ENCODE results near the gene CDCP2.
"Not testable (repeated sequence)": the region's sequence is repeated elsewhere in the genome, so short reads cannot be mapped to it uniquely, and the experiment has no call there.

The CDCP2 gene

GRCh38 chr1:54117815-54118563 is 34.8 kb downstream of the CDCP2 start:
- in situ Hi-C loops (cut with HindIII; ENCODE audit: low sequenced_read_pairs), result no loop called here

GRCh38 chr1:54115520-54115919 is 37.3 kb downstream of the CDCP2 start:
- in situ Hi-C loops (cut with HindIII; ENCODE audit: low sequenced_read_pairs), result no loop called here

GRCh38 chr1:54114955-54115354 is 37.8 kb downstream of the CDCP2 start:
- in situ Hi-C loops (cut with HindIII; ENCODE audit: low sequenced_read_pairs), result no loop called here

- in situ Hi-C loops (cut with HindIII; ENCODE audit: low sequenced_read_pairs), result no loop called here
Observed at GRCh38 chr1:54114001-54114400, 38.8 kb downstream of the CDCP2 start.

- in situ Hi-C loops (cut with HindIII; ENCODE audit: low sequenced_read_pairs), result no loop called here
Observed at GRCh38 chr1:54112705-54113368, 40.0 kb downstream of the CDCP2 start.

GRCh38 chr1:54112027-54112426 is 40.8 kb downstream of the CDCP2 start:
- in situ Hi-C loops (cut with HindIII; ENCODE audit: low sequenced_read_pairs), result no loop called here

GRCh38 chr1:54111624-54112023 is 41.2 kb downstream of the CDCP2 start:
- in situ Hi-C loops (cut with HindIII; ENCODE audit: low sequenced_read_pairs), result no loop called here

GRCh38 chr1:54110996-54111395 is 41.8 kb downstream of the CDCP2 start:
- in situ Hi-C loops (cut with HindIII; ENCODE audit: low sequenced_read_pairs), result no loop called here

- in situ Hi-C loops (cut with HindIII; ENCODE audit: low sequenced_read_pairs), result no loop called here
Observed at GRCh38 chr1:54109129-54110090, 43.4 kb downstream of the CDCP2 start.

GRCh38 chr1:54108156-54108555 is 44.6 kb downstream of the CDCP2 start:
- in situ Hi-C loops (cut with HindIII; ENCODE audit: low sequenced_read_pairs), result no loop called here

GRCh38 chr1:54107131-54107530 is 45.7 kb downstream of the CDCP2 start:
- in situ Hi-C loops (cut with HindIII; ENCODE audit: low sequenced_read_pairs), result no loop called here

- in situ Hi-C loops (cut with HindIII; ENCODE audit: low sequenced_read_pairs), result no loop called here
Observed at GRCh38 chr1:54105736-54106269, 47.0 kb downstream of the CDCP2 start.

- in situ Hi-C loops (cut with HindIII; ENCODE audit: low sequenced_read_pairs), result no loop called here
Observed at GRCh38 chr1:54105080-54105479, 47.7 kb downstream of the CDCP2 start.

- in situ Hi-C loops (cut with HindIII; ENCODE audit: low sequenced_read_pairs), result not testable (repeated sequence)
Observed at GRCh38 chr1:54104613-54105012, 48.2 kb downstream of the CDCP2 start.

- in situ Hi-C loops (cut with HindIII; ENCODE audit: low sequenced_read_pairs), result no loop called here
Observed at GRCh38 chr1:54103414-54103813, 49.4 kb downstream of the CDCP2 start.

- in situ Hi-C loops (cut with HindIII; ENCODE audit: low sequenced_read_pairs), result no loop called here
Observed at GRCh38 chr1:54100500-54100899, 52.3 kb downstream of the CDCP2 start.

GRCh38 chr1:54099061-54099610 is 53.7 kb downstream of the CDCP2 start:
- in situ Hi-C loops (cut with HindIII; ENCODE audit: low sequenced_read_pairs), result loop anchor here (10.0 kb wide), 1 partner anchor 656 kb away; no protein-coding TSS in a partner anchor

- in situ Hi-C loops (cut with HindIII; ENCODE audit: low sequenced_read_pairs), result loop anchor here (10.0 kb wide), 1 partner anchor 658 kb away; no protein-coding TSS in a partner anchor
Observed at GRCh38 chr1:54096877-54097240, 55.9 kb downstream of the CDCP2 start.

GRCh38 chr1:54096227-54096876 is 56.4 kb downstream of the CDCP2 start:
- in situ Hi-C loops (cut with HindIII; ENCODE audit: low sequenced_read_pairs), result loop anchor here (10.0 kb wide), 1 partner anchor 658 kb away; no protein-coding TSS in a partner anchor

Measured in DLD1 (cell line).